ENCODE results near the gene LPAR3.

Gene LPAR3

DNA sequence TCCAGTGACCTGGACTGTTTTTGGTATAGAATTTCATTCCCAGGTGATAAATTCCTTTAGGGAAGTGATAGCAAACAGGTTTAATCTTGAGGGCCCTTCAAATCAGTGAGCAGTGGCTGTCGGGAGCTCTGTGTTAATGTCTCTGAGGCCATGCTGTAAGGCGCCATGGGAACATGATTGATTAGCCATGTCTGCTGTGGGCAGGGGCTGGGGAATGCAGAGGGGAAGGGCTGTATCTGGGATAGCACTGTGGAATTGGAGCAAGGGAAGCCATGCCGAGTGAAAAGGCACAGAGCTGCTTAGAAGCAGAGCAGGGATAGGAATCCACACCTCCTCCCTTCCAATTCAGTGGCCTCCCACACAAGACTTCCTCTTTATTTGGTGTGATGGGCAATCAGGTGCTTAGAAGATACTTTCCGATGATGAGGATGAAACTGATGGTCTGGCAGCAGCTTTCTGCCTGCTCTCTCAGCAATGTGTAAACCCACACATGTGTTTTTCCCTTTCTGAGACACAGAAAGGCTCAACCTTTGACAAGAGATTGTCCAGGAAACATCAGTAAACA, 119.0 kb downstream of the LPAR3 start:
- DNase-seq (ENCODE audit: low read depth), result no peak

DNA sequence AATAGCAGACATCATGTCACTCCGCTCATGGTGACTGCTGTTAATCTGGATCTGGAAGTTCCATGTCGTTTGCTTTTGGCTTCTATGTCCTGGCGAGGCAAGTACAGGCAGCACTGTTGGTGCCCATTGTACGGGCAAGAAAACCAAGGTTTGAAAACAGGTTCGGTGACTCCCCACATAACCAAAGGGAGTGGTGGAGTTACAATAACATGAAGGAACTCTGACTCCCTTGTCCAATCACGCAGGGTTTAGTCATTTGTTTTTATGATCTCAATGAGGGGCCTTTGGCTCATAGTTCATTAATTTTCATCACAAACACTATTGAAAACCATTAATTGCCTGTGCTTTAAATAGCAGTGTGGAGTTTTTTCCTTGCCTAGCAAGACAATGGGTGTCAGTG, 119.8 kb downstream of the LPAR3 start:
- DNase-seq (ENCODE audit: low read depth), result no peak

DNA sequence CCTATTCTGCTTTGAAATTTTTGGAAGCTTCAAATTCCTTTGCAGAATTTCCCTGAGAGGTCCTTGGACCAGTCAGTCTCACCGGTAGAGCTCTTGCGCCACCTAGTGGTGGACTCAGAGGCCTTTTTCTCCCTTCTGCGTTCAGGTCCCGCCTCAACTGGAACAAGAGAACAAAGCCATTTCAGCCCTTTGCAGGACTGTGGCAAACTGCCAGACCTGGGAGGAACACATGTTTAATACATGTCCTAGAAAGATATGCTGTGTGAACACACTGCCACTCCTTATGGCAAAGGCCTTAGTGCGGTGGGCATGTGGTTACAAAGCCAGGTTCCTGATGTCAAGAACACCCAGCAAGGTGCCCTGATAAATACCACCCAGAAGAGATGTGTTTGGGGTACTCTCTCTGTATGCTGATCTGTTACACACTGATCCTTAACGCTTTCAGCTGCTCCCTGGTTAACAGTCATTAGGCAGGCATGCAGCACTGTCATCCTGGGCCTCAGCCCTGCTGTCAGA, 120.5 kb downstream of the LPAR3 start:
- peak; percentile 54 for DNase-seq (ENCODE audit: low read depth)

DNA sequence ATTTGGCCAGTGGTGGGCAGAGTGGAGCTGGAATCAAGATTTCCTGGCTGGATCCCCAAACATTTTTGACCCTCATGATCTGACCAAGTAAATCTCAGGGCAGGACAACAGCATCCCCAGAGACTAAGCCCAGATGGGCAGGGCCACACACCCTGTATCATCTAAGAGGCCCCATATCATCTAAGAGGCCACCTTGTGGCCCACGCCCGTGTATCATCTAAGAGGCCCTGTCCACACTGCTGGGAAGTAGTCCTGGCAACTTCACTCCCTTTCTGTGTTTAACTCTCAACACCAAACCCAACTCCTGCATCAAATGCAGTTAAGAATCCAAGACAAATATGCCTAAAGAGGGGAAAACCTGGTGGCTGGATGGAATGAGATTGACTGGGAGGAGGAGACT, 121.1 kb downstream of the LPAR3 start:
- DNase-seq (ENCODE audit: low read depth), result no peak

DNA sequence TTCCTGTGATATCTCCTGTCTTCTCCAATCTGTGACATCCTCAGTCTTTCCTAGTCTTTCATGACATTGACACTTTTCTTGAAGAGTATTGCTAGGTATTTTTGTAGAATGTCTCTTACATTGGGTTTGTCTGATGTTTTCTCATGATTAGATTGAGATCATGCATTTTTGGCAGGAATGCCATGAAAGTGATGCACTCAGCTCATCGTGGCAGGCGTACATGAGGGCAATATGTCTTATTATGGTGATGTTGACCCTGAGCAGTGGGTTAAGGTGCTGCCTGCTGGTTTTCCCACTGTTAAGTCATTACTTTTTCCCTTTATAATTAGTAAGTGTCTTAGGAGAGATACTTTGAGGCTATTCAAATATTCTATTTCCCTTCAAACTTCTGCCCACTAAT, 122.5 kb downstream of the LPAR3 start:
- no peak for DNase-seq (ENCODE audit: low read depth)

DNA sequence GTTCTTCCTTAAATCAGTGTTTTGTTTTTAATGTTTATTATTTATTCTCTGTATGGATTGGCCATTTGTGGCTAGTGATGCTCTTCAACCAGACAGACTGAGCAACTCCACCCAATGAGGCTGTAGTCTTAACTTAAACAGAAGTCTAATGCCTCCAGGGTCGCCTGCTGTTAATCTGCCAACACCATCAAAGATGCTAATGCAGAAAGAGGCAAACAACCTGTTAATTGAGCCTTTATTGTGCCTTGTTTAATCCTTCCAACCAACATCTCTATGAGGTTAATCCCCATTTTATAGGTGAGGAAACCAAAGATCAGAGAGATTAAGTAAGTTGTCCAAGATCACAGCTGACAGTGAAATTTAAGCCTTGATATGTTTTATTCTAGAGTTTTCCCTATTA, 123.4 kb downstream of the LPAR3 start:
- DNase-seq (ENCODE audit: low read depth), result no peak

DNA sequence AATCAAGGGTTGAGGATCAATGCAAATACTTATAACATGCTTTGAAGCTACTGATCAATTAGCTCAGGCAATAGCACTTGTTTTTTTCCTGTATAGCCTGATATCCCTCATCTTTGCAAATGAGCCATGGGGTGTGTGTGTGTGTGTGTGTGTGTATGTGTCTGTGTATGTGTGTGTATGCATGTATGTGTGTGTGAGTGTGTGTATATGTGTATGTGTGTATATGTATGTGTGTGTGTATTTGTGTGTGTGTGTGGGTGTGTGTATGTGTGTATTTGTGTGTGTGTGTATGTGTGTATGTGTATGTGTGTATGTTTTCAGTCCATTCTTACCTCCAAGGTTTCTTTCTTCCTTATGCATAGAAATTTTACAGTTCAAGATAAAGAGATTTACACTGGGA, 124.4 kb downstream of the LPAR3 start:
- DNase-seq (ENCODE audit: low read depth), result no peak

DNA sequence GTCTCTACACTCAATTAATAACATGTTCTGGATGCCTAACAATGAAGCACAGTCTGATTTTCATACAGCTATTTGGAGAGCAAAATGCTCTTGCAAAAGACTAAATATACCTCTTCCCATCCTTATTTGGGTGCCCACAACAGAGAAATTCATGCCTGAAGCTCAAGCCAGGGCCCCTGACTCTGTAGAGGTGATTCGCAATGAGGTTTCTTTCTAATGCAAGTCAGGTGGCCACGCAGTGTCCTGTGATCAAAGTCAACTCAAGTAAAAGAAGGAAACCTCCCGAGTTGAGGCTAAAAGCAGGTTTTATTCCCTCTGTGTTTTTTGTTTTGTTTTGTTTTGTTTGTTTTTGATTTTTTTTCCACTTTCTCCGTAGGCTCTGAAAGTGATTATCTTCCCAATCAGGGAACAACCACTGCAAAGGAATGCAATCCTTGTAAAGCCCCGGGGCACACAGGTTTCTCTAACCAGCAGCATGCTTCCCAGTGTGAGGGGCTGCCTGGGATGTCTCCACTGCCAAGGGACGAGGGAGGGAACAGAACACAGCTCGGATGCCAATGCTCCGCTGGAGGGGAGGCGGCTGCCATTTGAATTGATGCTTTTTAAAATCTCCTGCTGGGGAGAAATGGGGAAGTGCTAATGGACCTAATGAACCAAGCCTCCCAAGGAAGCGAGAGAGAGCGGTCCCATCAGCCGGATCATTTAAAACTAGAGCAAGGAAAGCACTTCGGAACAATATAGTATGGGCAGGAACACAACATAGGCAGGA, 128.9 kb downstream of the LPAR3 start:
- no peak for DNase-seq (ENCODE audit: low read depth)

DNA sequence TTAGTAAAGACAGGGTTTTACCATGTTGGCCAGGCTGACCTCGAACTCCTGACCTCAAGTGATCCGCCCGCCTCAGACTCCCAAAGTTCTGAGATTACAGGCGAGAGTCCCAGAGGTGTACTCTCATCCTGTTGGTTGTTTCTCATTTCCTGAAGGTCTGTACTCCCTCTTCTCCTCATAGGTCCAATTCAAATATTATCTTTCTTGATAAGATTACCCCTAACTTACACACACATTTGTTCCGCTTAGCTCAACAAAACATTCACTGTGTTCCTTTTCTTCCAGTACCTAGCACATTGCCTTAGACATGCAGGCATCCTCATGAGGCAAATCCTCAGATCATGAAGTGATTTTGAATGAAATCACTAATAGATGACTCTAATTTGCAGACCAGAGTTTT, 130.3 kb downstream of the LPAR3 start:
- no peak for DNase-seq (ENCODE audit: low read depth)
